ENCODE measurements around the gene SLC25A43. TPM values are rescaled to one million over a fixed set of nuclear protein-coding genes. Genes with fewer than 3 reads are reported as not detected.
"Not testable (repeated sequence)": the region's sequence is repeated elsewhere in the genome, so short reads cannot be mapped to it uniquely, and the experiment has no call there.

The SLC25A43 gene
- total RNA-seq, 1 donor from 2014 or later: 15.0 TPM

DNA sequence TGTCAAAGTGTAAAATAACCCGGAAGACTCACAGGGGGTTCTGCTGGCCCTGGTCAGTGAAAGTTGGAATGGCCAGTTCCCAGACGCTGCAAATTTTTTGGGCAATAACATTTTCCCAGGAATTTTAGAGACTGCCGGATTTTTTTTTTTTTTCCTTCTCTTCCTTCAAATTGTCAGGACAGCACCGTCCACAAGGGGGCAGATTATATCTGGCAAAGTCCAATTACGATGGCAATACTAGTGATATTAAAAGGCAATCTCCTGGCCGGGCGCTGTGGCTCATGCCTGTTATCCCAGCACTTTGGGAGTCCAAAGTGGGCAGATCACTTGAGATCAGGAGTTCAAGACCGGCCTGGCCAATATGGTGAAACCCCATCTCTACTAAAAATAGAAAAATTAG is 89.6 kb downstream of the SLC25A43 start:
- DNase-seq (ENCODE audit: low read depth): no peak
- TF ChIP-seq, protein P1, sequence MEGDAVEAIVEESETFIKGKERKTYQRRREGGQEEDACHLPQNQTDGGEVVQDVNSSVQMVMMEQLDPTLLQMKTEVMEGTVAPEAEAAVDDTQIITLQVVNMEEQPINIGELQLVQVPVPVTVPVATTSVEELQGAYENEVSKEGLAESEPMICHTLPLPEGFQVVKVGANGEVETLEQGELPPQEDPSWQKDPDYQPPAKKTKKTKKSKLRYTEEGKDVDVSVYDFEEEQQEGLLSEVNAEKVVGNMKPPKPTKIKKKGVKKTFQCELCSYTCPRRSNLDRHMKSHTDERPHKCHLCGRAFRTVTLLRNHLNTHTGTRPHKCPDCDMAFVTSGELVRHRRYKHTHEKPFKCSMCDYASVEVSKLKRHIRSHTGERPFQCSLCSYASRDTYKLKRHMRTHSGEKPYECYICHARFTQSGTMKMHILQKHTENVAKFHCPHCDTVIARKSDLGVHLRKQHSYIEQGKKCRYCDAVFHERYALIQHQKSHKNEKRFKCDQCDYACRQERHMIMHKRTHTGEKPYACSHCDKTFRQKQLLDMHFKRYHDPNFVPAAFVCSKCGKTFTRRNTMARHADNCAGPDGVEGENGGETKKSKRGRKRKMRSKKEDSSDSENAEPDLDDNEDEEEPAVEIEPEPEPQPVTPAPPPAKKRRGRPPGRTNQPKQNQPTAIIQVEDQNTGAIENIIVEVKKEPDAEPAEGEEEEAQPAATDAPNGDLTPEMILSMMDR (conservative IDR thresholded peaks at IDR 0.05; ENCODE audit: low read depth, low read length): peak; percentile 57
- no peak overlapping the region for H3K4me3 ChIP-seq (ENCODE audit: low read depth, low read length)

DNA sequence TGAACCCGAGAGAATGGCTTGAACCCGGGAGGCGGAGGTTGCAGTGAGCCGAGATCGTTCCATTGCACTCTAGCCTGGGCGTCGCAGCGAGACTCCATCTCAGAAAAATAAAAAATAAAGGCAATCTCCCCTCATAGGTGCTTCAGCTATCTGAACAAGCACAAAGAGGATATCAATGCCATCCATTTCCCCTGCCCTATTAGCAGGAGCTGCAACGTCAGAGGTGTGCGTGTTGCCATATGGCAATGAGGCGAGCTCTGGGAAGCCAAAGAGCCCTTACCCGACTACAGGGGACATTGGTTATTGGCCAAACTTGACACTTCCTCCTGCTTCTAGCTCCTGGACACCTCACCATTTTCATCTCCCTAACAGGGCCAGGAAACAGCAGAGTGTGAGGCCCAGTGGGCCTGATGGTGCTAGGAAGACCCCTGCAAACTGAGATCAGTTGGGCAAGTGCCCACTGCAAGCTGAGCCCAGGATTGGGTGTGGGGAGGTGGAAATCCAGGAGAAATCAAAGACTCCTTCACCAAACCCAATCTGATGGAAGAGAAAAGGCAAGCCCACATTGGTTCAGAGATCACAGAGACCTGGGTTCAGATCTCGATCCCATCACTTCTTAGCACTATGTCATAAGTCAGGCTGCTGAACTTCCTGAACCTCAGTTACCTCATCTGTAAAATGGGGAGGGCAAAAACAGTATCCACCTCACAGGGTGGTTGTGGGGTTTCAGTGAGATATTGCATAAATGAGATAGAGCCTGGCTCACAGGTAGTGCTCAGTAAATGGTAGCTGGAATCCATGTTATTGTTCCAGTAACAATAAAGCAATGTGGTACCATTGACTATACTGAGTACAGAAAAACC is 90.3 kb downstream of the SLC25A43 start:
- TF ChIP-seq, protein P1 (conservative IDR thresholded peaks at IDR 0.05; ENCODE audit: low read depth, low read length): no peak
- no peak overlapping the region for H3K4me3 ChIP-seq (ENCODE audit: low read depth, low read length)
- no peak for DNase-seq (ENCODE audit: low read depth)

DNA sequence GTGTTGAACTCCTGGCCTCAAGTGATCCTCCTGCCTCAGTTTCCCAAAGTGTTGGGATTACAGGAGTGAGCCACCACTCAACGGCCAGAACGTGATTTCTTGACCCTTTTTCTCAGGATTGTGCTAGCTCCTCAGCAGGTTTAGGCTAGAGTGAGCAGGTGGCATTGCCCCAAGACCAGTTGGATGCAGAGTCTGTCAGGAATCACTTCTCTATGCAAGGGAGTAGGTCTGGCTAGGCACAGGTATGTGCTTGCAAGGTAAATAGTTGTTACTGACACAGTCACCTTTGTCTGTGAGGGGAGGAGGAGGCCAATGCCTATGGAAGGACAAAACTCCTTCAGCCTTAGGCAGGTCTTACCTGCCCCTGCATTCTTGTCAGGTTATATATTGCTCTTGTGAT is 93.3 kb downstream of the SLC25A43 start:
- DNase-seq (ENCODE audit: low read depth): no peak
- H3K4me3 ChIP-seq (ENCODE audit: low read depth, low read length): no peak overlapping the region
- TF ChIP-seq, protein P1 (conservative IDR thresholded peaks at IDR 0.05; ENCODE audit: low read depth, low read length): no peak

DNA sequence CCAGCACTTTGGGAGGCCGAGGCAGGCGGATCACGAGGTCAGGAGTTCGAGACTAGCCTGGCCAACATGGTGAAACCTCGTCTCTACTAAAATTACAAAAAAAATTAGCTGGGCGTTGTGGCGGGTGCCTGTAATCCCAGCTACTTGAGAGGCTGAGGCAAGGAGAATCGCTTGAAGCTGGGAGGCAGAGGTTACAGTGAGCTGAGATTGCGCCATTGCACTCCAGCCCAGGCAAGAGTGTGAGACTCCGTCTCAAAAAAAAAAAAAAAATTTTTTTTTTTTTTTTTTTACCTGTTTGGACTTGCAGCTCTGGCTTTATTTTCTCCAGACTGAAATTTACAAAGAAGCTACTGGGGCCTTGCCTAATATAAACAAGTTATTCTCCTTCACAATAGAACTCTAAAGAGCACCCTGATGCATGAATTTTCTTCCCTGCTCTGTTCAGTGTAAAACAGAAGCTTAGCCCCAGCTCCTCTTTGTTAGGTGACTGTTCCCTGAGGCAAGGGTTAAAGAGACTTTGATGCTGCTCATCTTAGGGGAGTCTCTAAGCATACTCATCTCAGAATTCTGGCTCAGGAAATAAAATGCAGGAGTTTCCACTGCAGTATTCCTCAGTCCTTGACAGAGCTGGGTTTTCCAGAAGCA is 94.8 kb downstream of the SLC25A43 start:
- not testable (repeated sequence) for DNase-seq (ENCODE audit: low read depth); H3K4me3 ChIP-seq (ENCODE audit: low read depth, low read length)

DNA sequence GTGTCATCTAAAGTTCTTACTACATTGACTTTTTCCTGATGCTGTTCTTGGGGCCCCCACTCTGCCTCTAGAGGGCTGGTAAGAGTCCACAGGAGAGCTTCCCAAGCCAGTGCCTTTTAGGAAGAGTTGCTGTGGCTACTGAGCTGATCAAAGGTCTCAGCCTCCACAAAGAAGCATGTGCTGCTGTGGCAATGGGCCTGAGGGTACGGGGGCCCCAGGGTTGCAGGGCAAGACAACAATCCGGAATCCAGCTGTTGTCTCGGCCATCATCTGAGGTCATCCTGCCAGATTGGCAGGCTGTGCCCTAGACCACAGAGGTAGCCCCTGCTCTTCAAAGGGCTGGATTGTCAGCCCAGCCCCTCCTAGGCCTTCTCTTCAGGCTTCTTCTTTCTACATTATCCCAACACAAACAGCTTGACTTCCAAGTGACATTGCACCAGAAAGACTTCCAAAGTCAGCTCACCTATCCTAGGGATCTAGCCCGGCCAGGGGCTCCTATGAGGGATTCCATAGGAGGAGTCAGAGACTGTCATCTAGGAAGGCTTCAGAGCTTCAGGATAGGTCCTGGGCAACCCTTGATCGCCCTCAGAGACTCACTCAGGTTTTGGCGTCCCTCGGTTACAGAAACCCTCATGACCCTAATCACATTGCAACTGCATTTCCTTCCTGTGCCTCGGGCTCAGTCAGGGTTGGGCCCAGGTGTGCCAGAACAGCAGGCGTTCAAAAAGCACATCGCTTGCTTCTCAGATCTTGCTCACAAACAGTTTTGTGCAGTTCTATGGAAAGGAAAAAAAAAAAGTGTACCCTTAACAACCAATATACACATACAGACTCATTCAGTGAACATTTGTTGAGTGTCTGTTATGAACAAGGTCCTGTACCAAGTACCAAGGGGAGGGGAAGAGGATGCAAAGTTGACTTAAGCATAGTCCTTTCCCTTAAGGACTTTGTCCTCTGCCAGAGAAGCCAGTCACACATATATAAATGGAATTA is 96.9 kb downstream of the SLC25A43 start:
- TF ChIP-seq, protein P1 (conservative IDR thresholded peaks at IDR 0.05; ENCODE audit: low read depth, low read length): no peak
- no peak for DNase-seq (ENCODE audit: low read depth)
- H3K4me3 ChIP-seq (ENCODE audit: low read depth, low read length): no peak overlapping the region

DNA sequence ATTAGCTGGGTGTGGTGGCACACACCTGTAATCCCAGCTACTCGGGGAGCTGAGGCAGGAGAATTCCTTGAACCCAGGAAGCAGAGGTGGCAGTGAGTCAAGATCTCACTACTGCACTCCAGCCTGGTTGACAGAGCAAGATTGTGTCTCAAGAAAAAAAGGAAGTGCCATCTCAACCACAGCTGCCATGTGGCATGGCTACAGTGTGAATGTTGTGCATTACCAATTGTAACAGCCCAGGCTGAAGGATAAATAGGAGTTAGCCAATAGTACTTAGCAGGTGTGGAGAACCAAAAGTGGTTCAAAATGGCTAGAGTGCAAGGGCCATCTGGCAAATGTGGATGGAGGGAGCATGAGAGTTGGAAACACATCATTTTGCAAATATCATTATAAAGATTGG is 98.0 kb downstream of the SLC25A43 start:
- no peak overlapping the region for H3K4me3 ChIP-seq (ENCODE audit: low read depth, low read length)
- DNase-seq (ENCODE audit: low read depth): no peak
- TF ChIP-seq, protein P1 (conservative IDR thresholded peaks at IDR 0.05; ENCODE audit: low read depth, low read length): no peak
